Measurements from ENCODE around the gene TANK. TPM values are rescaled to one million over a fixed set of nuclear protein-coding genes. Genes with fewer than 3 reads are reported as not detected.

The TANK gene
- total and polyA plus RNA-seq, 2 of the 8 experiments (the other 6 are each of a cell fraction or from before 2014, with no cell fraction given) = 7.0 to 26.1 TPM

DNA sequence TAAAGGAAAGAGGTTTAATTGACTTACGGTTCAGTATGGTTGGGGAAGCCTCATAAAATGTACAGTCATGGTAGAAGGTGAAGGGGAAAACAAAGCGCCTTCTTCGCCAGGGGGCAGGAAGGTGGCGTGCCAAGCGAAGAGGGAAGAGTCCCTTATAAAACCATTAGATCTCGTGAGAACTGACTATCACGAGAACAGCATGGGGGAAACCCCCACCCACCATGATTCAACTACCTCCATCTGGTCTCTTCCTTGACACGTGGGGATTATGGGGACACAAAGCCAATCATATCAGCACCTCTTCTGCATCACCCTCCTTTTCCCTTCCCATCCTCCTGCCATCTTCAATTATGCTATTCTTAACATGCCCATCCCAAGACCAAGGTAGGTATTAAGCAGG lies 29.9 kb upstream of the TANK start (continued):
- TF ChIP-seq EZH2 (IDR thresholded peaks at IDR 0.05; ENCODE audit: low read depth, low read length, severe bottlenecking) (no peak), TAF7 (optimal IDR thresholded peaks at IDR 0.05; ENCODE audit: borderline replicate concordance, low read depth, low read length) (no peak), TBP (IDR thresholded peaks at IDR 0.05; ENCODE audit: low read depth, low read length) (no peak)

Measured in H1 (cell line).